Subcutaneous adipose tissue (tissue), 4 donors: Measurements from ENCODE around the gene YPEL4. TPM values are rescaled to one million over a fixed set of nuclear protein-coding genes. Genes with fewer than 3 reads are reported as not detected.

Source experiments
- CTCF ChIP-seq: fragments of 450-650 bp; IDR thresholded peaks from one replicate; pipeline ENCODE4 v1.5.1; 2016; ENCODE audit warnings: low read depth, mild to moderate bottlenecking, control low read depth, antibody characterized with exemption, moderate library complexity
- total RNA-seq, 4 donors: library from RNA; depleted of rRNA; stranded (reverse); fragments of >200 nt; gene quantifications; one replicate each; pipeline ENCODE4 v1.1.0, GENCODE V29; 2016

YPEL4 gene
- 1 to 10 TPM in 2 of 4 donors, under 1 TPM in 2; 0.33 to 4.1 (median 2.2) TPM for total RNA-seq

GRCh38 chr11:57649826-57650738 is at the start of gene YPEL4:
Gene YPEL4, minus strand, starts transcription at chr11:57649912. Its CDS starts 2,805 bp downstream, at chr11:57647107.
- TF ChIP-seq CTCF: no peak

GRCh38 chr11:57698843-57699365 is 49.2 kb upstream of the YPEL4 start:
- no peak for TF ChIP-seq CTCF

GRCh38 chr11:57681168-57681567 is 31.5 kb upstream of the YPEL4 start:
- no peak for TF ChIP-seq CTCF

- no peak for TF ChIP-seq CTCF
Measured at GRCh38 chr11:57680552-57680874, 30.8 kb upstream of the YPEL4 start.

- no peak for TF ChIP-seq CTCF
Measured at GRCh38 chr11:57679396-57679795, 29.7 kb upstream of the YPEL4 start.

GRCh38 chr11:57675176-57675941 is 25.6 kb upstream of the YPEL4 start:
- TF ChIP-seq CTCF: no peak

GRCh38 chr11:57674251-57674650 is 24.5 kb upstream of the YPEL4 start:
- TF ChIP-seq CTCF: no peak
